GM12892 (cell line): ENCODE data around the gene RAMP1.

ENCODE experiments used
- POLR2A ChIP-seq: IDR thresholded peaks from 2 replicates; pipeline ENCODE4 v1.6.1; 2011; ENCODE audit warnings: low read depth, low read length, control low read depth
- POLR2AphosphoS5 ChIP-seq: IDR thresholded peaks from 2 replicates; pipeline ENCODE4 v1.6.1; 2011; ENCODE audit warnings: low read depth, low read length, control low read depth
- TAF1 ChIP-seq: IDR thresholded peaks from 2 replicates; pipeline ENCODE4 v1.6.1; 2011; ENCODE audit warnings: low read depth, mild to moderate bottlenecking, control low read depth, low read length, borderline replicate concordance

GRCh38 chr2:237894986-237895543, 35.6 kb downstream of the RAMP1 start:
- TF ChIP-seq POLR2A (no peak), TAF1 (no peak), POLR2AphosphoS5 (no peak)
